ENCODE results near the gene DCN. TPM values are rescaled to one million over a fixed set of nuclear protein-coding genes. Genes with fewer than 3 reads are reported as not detected.

The DCN gene
- total RNA-seq = 1,000 to 10,000 TPM in 3 of 4 donors, 100 to 1,000 TPM in 1; 753 to 2,728 (median 2,146) TPM

- no peak for ATAC-seq (ENCODE audit: low FRiP score)
- TF ChIP-seq CTCF (IDR thresholded peaks at IDR 0.05) = no peak
- no peak for DNase-seq (ENCODE audit: low spot score)
Measured at GRCh38 chr12:91182636-91183455, at the start of gene DCN. Gene DCN (minus strand): TSS chr12:91182817. CDS start chr12:91178552, 4,265 bp downstream.

- TF ChIP-seq CTCF (IDR thresholded peaks at IDR 0.05) = no peak
- DNase-seq (ENCODE audit: low spot score) = no peak
- no peak for ATAC-seq (ENCODE audit: low FRiP score)
Measured at GRCh38 chr12:91230841-91231240, 48.2 kb upstream of the DCN start.

- no peak for DNase-seq (ENCODE audit: low spot score)
- no peak for TF ChIP-seq CTCF (IDR thresholded peaks at IDR 0.05)
- no peak for ATAC-seq (ENCODE audit: low FRiP score)
Measured at GRCh38 chr12:91226951-91227350, 44.3 kb upstream of the DCN start.

GRCh38 chr12:91225316-91225715, 42.7 kb upstream of the DCN start:
- no peak for TF ChIP-seq CTCF (IDR thresholded peaks at IDR 0.05)
- ATAC-seq (ENCODE audit: low FRiP score) (no peak), DNase-seq (ENCODE audit: low spot score) (no peak)

- ATAC-seq (ENCODE audit: low FRiP score) (no peak), DNase-seq (ENCODE audit: low spot score) (no peak)
- no peak for TF ChIP-seq CTCF (IDR thresholded peaks at IDR 0.05)
Measured at GRCh38 chr12:91224401-91224800, 41.8 kb upstream of the DCN start.

- ATAC-seq (ENCODE audit: low FRiP score) = no peak
- DNase-seq (ENCODE audit: low spot score) = no peak
- TF ChIP-seq CTCF (IDR thresholded peaks at IDR 0.05) = no peak
Measured at GRCh38 chr12:91222746-91223145, 40.1 kb upstream of the DCN start.

- no peak for ATAC-seq (ENCODE audit: low FRiP score)
- TF ChIP-seq CTCF (IDR thresholded peaks at IDR 0.05) = no peak
- DNase-seq (ENCODE audit: low spot score) = no peak
Measured at GRCh38 chr12:91219919-91220318, 37.3 kb upstream of the DCN start.
